HCT116 (cell line): ENCODE results near the gene AVP. TPM values are rescaled to one million over a fixed set of nuclear protein-coding genes. Genes with fewer than 3 reads are reported as not detected.

ENCODE experiments used
- ATAC-seq: fragments of 200-7000 bp; cut with Tn5 transposase; 2 replicates; pipeline ENCODE4 v1.9.1; 2020; ENCODE audit warnings: mild to moderate bottlenecking, moderate library complexity
- BruUV-seq: library from RNA; stranded (reverse); fragments of 400-500 nt; replicated peaks from 2 replicates; lab custom pipeline; 2021; lab: Mats Ljungman, UMichigan
- CTCF ChIA-PET: fragments of 300-600 bp; sonication (Branson Sonifier 250); formaldehyde crosslinking; loops from one replicate; lab custom pipeline; 2021; ENCODE audit warnings: antibody characterized with exemption; lab: Charles Lee
- POLR2A ChIA-PET: fragments of 300-600, 350-600 bp; sonication (Branson Sonifier 250); formaldehyde crosslinking; loops from one replicate; lab custom pipeline; 2021; ENCODE audit warnings: antibody characterized with exemption; lab: Charles Lee
- RAD21 ChIA-PET, 2 experiments: fragments of 300-600 bp; sonication (Branson Sonifier 250); formaldehyde crosslinking; loops; one replicate each; lab custom pipeline; 2023; ENCODE audit warnings: low total read pairs in 2 of 2; ENCODE audit not compliant: uncharacterized antibody in 2 of 2, unreplicated experiment in 2 of 2, low non-redundant PET in 1 of 2; lab: Charles Lee
- DNase-seq: peaks from one replicate; pipeline ENCODE4 v3.0.0-alpha.2; 2010; ENCODE audit warnings: low read depth, low spot score
- H2AFZ ChIP-seq: fragments of 200-600 bp; shearing (Covaris generic), sonication (generic); 2 replicates; pipeline ENCODE4 v1.6.1; 2017; ENCODE audit warnings: low read depth, mixed run types, mixed read lengths, antibody characterized with exemption, low read length; ENCODE audit not compliant: poor library complexity, severe bottlenecking
- H3K27ac ChIP-seq: 2 replicates; pipeline ENCODE4 v1.5.1; 2012; ENCODE audit warnings: low read depth, low read length
- H3K27me3 ChIP-seq: fragments of 200-600 bp; sonication (generic); 2 replicates; pipeline ENCODE4 v1.6.1; 2016; ENCODE audit warnings: mixed run types, low read length, mixed read lengths; ENCODE audit not compliant: insufficient read depth
- H3K36me3 ChIP-seq, 2 experiments: fragments of 200-500 bp in 1 of 2; fragments of 200-600 bp in 1 of 2; sonication (Bioruptor generic) in 1 of 2; sonication (generic) in 1 of 2; 2 replicates each; pipeline versions ENCODE4 v1.5.1 to v1.6.1; 2014 to 2016; ENCODE audit warnings: low read length in 2 of 2, inconsistent platforms in 1 of 2, mixed read lengths in 1 of 2, mixed run types in 1 of 2; ENCODE audit not compliant: insufficient read depth in 2 of 2, control insufficient read depth in 1 of 2
- H3K4me1 ChIP-seq, 2 experiments: fragments of 200-600 bp in 1 of 2; sonication (generic) in 1 of 2; 2 replicates each; pipeline versions ENCODE4 v1.5.1 to v1.6.1; 2012 to 2017; ENCODE audit warnings: low read length in 2 of 2, inconsistent platforms in 1 of 2, mild to moderate bottlenecking in 1 of 2, mixed read lengths in 1 of 2, mixed run types in 1 of 2, moderate library complexity in 1 of 2; ENCODE audit not compliant: insufficient read depth in 2 of 2, control insufficient read depth in 1 of 2
- H3K4me2 ChIP-seq: fragments of 200-600 bp; sonication (generic); 2 replicates; pipeline ENCODE4 v1.6.1; 2017; ENCODE audit warnings: mixed run types, low read length, mixed read lengths
- H3K4me3 ChIP-seq, 2 experiments: fragments of 200-600 bp in 1 of 2; sonication (generic) in 1 of 2; replicated peaks in 1 of 2; 2 replicates each; pipeline ENCODE4 v1.5.1; 2011 to 2016; ENCODE audit warnings: low read length in 2 of 2, control low read depth in 1 of 2, low read depth in 1 of 2, mild to moderate bottlenecking in 1 of 2, mixed read lengths in 1 of 2, mixed run types in 1 of 2
- H3K79me2 ChIP-seq: fragments of 200-600 bp; sonication (generic); 2 replicates; pipeline ENCODE4 v1.6.1; 2017; ENCODE audit warnings: mild to moderate bottlenecking, mixed run types, low read length, moderate library complexity, mixed read lengths; ENCODE audit not compliant: insufficient read depth
- H3K9ac ChIP-seq: fragments of 200-600 bp; sonication (generic); 2 replicates; pipeline ENCODE4 v1.6.1; 2016; ENCODE audit warnings: low read length, mixed read lengths
- H3K9me2 ChIP-seq: fragments of 200-600 bp; sonication (generic), shearing (Covaris generic); 2 replicates; pipeline ENCODE4 v1.6.1; 2017; ENCODE audit warnings: mixed run types, mild to moderate bottlenecking, moderate library complexity; ENCODE audit not compliant: insufficient read depth
- H3K9me3 ChIP-seq, 2 experiments: fragments of 200-500 bp in 1 of 2; fragments of 200-600 bp in 1 of 2; sonication (Bioruptor generic) in 1 of 2; sonication (generic) in 1 of 2; 2 replicates each; pipeline ENCODE4 v1.6.1; 2014 to 2017; ENCODE audit warnings: low read length in 2 of 2, mixed read lengths in 2 of 2, inconsistent platforms in 1 of 2, low read depth in 1 of 2, mild to moderate bottlenecking in 1 of 2, mixed run types in 1 of 2, moderate library complexity in 1 of 2; ENCODE audit not compliant: control insufficient read depth in 1 of 2, insufficient read depth in 1 of 2
- H4K20me1 ChIP-seq: fragments of 200-600 bp; sonication (generic), shearing (Covaris generic); 2 replicates; pipeline ENCODE4 v1.6.1; 2017; ENCODE audit warnings: mixed run types, mild to moderate bottlenecking, moderate library complexity; ENCODE audit not compliant: insufficient read depth
- EZH2 ChIP-seq: fragments of 200-600 bp; sonication (generic); IDR thresholded peaks from 2 replicates; pipeline ENCODE4 v1.6.1; 2017; ENCODE audit warnings: antibody characterized with exemption, mixed run types
- EZH2phosphoT487 ChIP-seq: fragments of 200-600 bp; IDR thresholded peaks from 2 replicates; pipeline ENCODE4 v1.6.1; 2018; ENCODE audit warnings: antibody characterized with exemption, borderline replicate concordance
- FOSL1 ChIP-seq: IDR thresholded peaks from 2 replicates; pipeline ENCODE4 v1.6.1; 2012; ENCODE audit warnings: low read depth
- JUND ChIP-seq: IDR thresholded peaks from 2 replicates; pipeline ENCODE4 v1.6.1; 2012
- MAX ChIP-seq: IDR thresholded peaks from 2 replicates; pipeline ENCODE4 v1.6.1; 2012
- POLR2A ChIP-seq: IDR thresholded peaks from 2 replicates; pipeline ENCODE4 v1.7.0; 2011; ENCODE audit warnings: borderline replicate concordance; ENCODE audit not compliant: insufficient read depth, insufficient read length; ENCODE audit errors: extremely low read depth
- POLR2AphosphoS5 ChIP-seq: IDR thresholded peaks from 2 replicates; pipeline ENCODE4 v1.6.1; 2011; ENCODE audit warnings: mild to moderate bottlenecking, low read depth, low read length, moderate library complexity
- RAD21 ChIP-seq: IDR thresholded peaks from 2 replicates; pipeline ENCODE4 v1.6.1; 2012; ENCODE audit warnings: low read depth, mild to moderate bottlenecking
- SIN3A ChIP-seq: IDR thresholded peaks from 2 replicates; pipeline ENCODE4 v1.6.1; 2012; ENCODE audit warnings: low read depth
- SP1 ChIP-seq: IDR thresholded peaks from 2 replicates; pipeline ENCODE4 v1.6.1; 2012; ENCODE audit warnings: low read depth
- TCF7L2 ChIP-seq: IDR thresholded peaks from 2 replicates; pipeline ENCODE4 v1.7.0; 2011; ENCODE audit warnings: borderline replicate concordance, inconsistent platforms; ENCODE audit not compliant: insufficient read depth, insufficient read length; ENCODE audit errors: extremely low read depth
- YY1 ChIP-seq: IDR thresholded peaks from 2 replicates; pipeline ENCODE4 v1.6.1; 2011; ENCODE audit warnings: low read length, low read depth, moderate library complexity, mild to moderate bottlenecking; ENCODE audit not compliant: insufficient replicate concordance; ENCODE audit errors: extremely low read depth
- ZBTB33 ChIP-seq: IDR thresholded peaks from 2 replicates; pipeline ENCODE4 v1.6.1; 2011; ENCODE audit warnings: mild to moderate bottlenecking, low read length, moderate library complexity; ENCODE audit not compliant: insufficient replicate concordance; ENCODE audit errors: extremely low read depth
- ZFX ChIP-seq: fragments of 450-650 bp; IDR thresholded peaks from 2 replicates; pipeline ENCODE4 v1.6.1; 2017
- ZNF274 ChIP-seq: fragments of 200-500 bp; sonication (Bioruptor generic); IDR thresholded peaks from 2 replicates; pipeline ENCODE4 v1.6.1; 2014; ENCODE audit warnings: mild to moderate bottlenecking, low read depth, low read length, inconsistent platforms
- intact Hi-C: fragments of 100-400 bp; cut with micrococcal nuclease; formaldehyde crosslinking; loops from 2 replicates; pipeline ENCODE4 v1.10.0; 2022
- total RNA-seq: library from RNA; stranded (reverse); gene quantifications from one replicate; pipeline ENCODE4 v1.2.1, GENCODE V29; 2021; ENCODE audit not compliant: unreplicated experiment
- TF ChIP-seq, protein P1 (sequence below), 3 experiments: fragments of 200-600 bp in 1 of 3; sonication (generic) in 1 of 3; IDR thresholded peaks in 2 of 3; conservative IDR thresholded peaks in 1 of 3; 2 replicates each; pipeline ENCODE4 v1.5.1; 2012 to 2017; ENCODE audit warnings: low read depth in 2 of 3, low read length in 2 of 3, antibody characterized with exemption in 1 of 3, borderline replicate concordance in 1 of 3, control low read depth in 1 of 3, mild to moderate bottlenecking in 1 of 3, mixed read lengths in 1 of 3, mixed run types in 1 of 3, moderate library complexity in 1 of 3; ENCODE audit not compliant: insufficient read depth in 1 of 3
- TF ChIP-seq, protein P2 (sequence below): IDR thresholded peaks from 2 replicates; pipeline ENCODE4 v1.6.1; 2012; ENCODE audit warnings: low read depth

AVP gene
- total RNA-seq, 1 experiment from 2014 or later: not detected

- Histone ChIP-seq H2AFZ (no peak overlapping the region), H3K79me2 (peaks cover 17% of the 10 kb centered on the region), H3K9ac (no peak overlapping the region), H3K9me2 (no peaks in the 10 kb centered on the region), H3K27ac (no peak overlapping the region), H3K4me3 (no peak overlapping the region), H3K36me3 (peaks cover 3 to 4% of the 10 kb centered on the region in 2 experiments; a peak in 3 of 4 replicates), H3K4me1 (peaks cover 4 to 26% of the 10 kb centered on the region in 2 experiments; a peak in 3 of 4 replicates), H3K4me2 (no peak overlapping the region), H3K27me3 (no peaks in the 10 kb centered on the region), H3K9me3 (no peaks in the 10 kb centered on the region), H4K20me1 (no peaks in the 10 kb centered on the region)
- RAD21 ChIA-PET: no interaction called here
- CTCF ChIA-PET: no interaction called here
- no peak for DNase-seq
- no peak for ATAC-seq
- POLR2A ChIA-PET: no interaction called here
- intact Hi-C loops: no loop called here
- BruUV-seq: no TSS peak
- TF ChIP-seq RAD21 (no peak), ZBTB33 (no peak), MAX (no peak), POLR2A (no peak), YY1 (no peak), EZH2phosphoT487 (no peak), FOSL1 (no peak), SIN3A (no peak), ZNF274 (no peak), EZH2 (no peak), POLR2AphosphoS5 (no peak), ZFX (no peak), SP1 (no peak), JUND (no peak), TCF7L2 (no peak)
- TF ChIP-seq, protein P1, sequence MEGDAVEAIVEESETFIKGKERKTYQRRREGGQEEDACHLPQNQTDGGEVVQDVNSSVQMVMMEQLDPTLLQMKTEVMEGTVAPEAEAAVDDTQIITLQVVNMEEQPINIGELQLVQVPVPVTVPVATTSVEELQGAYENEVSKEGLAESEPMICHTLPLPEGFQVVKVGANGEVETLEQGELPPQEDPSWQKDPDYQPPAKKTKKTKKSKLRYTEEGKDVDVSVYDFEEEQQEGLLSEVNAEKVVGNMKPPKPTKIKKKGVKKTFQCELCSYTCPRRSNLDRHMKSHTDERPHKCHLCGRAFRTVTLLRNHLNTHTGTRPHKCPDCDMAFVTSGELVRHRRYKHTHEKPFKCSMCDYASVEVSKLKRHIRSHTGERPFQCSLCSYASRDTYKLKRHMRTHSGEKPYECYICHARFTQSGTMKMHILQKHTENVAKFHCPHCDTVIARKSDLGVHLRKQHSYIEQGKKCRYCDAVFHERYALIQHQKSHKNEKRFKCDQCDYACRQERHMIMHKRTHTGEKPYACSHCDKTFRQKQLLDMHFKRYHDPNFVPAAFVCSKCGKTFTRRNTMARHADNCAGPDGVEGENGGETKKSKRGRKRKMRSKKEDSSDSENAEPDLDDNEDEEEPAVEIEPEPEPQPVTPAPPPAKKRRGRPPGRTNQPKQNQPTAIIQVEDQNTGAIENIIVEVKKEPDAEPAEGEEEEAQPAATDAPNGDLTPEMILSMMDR (IDR thresholded peaks at IDR 0.05 in 2 of 3, conservative IDR thresholded peaks at IDR 0.05 in 1 of 3; ENCODE audit: borderline replicate concordance in 1 of 3, insufficient read depth in 1 of 3, low read depth in 2 of 3, low read length in 2 of 3): no peak
- TF ChIP-seq, protein P2, sequence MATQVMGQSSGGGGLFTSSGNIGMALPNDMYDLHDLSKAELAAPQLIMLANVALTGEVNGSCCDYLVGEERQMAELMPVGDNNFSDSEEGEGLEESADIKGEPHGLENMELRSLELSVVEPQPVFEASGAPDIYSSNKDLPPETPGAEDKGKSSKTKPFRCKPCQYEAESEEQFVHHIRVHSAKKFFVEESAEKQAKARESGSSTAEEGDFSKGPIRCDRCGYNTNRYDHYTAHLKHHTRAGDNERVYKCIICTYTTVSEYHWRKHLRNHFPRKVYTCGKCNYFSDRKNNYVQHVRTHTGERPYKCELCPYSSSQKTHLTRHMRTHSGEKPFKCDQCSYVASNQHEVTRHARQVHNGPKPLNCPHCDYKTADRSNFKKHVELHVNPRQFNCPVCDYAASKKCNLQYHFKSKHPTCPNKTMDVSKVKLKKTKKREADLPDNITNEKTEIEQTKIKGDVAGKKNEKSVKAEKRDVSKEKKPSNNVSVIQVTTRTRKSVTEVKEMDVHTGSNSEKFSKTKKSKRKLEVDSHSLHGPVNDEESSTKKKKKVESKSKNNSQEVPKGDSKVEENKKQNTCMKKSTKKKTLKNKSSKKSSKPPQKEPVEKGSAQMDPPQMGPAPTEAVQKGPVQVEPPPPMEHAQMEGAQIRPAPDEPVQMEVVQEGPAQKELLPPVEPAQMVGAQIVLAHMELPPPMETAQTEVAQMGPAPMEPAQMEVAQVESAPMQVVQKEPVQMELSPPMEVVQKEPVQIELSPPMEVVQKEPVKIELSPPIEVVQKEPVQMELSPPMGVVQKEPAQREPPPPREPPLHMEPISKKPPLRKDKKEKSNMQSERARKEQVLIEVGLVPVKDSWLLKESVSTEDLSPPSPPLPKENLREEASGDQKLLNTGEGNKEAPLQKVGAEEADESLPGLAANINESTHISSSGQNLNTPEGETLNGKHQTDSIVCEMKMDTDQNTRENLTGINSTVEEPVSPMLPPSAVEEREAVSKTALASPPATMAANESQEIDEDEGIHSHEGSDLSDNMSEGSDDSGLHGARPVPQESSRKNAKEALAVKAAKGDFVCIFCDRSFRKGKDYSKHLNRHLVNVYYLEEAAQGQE: no peak
Measured at GRCh38 chr20:3042625-3043024, 41.9 kb downstream of the AVP start.
